ENCODE measurements around the gene KDM5B. TPM values are rescaled to one million over a fixed set of nuclear protein-coding genes. Genes with fewer than 3 reads are reported as not detected.
A peak's percentile ranks its signal among the peaks of the same experiment; 100 is the strongest.

The KDM5B gene
- total and polyA plus RNA-seq, 9 of the 15 experiments (the other 6 are each of a cell fraction or from before 2014, with no cell fraction given), result 15.4 to 90.6 (median 57.1) TPM

DNA sequence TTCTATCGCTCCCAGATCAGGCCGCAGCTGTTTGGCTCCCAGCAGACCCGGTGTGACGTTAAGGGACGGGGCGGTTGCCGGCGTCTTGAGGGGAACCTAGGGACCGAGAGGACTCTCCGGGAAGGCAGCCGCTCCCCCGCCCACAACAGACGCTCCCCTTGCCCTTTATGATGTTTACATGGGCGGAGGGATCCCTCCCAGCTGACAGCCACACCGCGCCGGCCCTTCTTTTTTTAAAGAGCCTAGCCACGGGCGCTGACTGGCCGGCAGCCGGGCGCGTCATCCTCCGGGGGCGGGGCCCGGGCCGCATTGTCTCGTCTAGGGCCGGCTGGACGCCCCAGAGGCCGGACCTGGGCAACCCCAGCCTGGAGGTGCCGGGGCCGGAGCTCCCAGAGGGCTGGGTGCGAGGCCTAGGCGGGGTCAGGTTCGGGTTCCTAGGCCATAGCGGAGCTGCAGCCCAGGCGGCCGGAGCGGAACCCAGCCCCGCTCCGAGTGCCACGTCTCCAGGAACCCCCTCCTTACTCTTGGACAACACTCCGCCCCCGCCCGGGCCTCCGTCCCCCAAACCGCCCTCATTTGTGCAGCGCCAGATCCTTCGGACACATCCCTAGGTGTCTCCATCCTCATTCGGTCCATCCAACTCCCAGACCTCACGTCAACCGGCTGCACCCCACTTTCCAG is 2.5 kb upstream of the KDM5B start, which contains the start of gene PCAT6 (continued):
- peak; percentile 100 for TF ChIP-seq MNT (conservative IDR thresholded peaks at IDR 0.05)
- TF ChIP-seq GABPB2 (CRISPR knock-in tag; conservative IDR thresholded peaks at IDR 0.05), result no peak
- TF ChIP-seq SP1 (CRISPR knock-in tag; IDR thresholded peaks at IDR 0.05), result peak; percentile 97
- peak; percentile 99 to 100 for TF ChIP-seq FOXK2 (conservative IDR thresholded peaks at IDR 0.05 in 1 of 2, IDR thresholded peaks at IDR 0.05 in 1 of 2; ENCODE audit: low read depth in 2 of 2)
- peak in 1 of 2 experiments; percentile 44; a peak in 1 of 4 replicates for TF ChIP-seq TRIM24 (IDR thresholded peaks at IDR 0.05)
- TF ChIP-seq, protein P1, sequence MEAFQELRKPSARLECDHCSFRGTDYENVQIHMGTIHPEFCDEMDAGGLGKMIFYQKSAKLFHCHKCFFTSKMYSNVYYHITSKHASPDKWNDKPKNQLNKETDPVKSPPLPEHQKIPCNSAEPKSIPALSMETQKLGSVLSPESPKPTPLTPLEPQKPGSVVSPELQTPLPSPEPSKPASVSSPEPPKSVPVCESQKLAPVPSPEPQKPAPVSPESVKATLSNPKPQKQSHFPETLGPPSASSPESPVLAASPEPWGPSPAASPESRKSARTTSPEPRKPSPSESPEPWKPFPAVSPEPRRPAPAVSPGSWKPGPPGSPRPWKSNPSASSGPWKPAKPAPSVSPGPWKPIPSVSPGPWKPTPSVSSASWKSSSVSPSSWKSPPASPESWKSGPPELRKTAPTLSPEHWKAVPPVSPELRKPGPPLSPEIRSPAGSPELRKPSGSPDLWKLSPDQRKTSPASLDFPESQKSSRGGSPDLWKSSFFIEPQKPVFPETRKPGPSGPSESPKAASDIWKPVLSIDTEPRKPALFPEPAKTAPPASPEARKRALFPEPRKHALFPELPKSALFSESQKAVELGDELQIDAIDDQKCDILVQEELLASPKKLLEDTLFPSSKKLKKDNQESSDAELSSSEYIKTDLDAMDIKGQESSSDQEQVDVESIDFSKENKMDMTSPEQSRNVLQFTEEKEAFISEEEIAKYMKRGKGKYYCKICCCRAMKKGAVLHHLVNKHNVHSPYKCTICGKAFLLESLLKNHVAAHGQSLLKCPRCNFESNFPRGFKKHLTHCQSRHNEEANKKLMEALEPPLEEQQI (IDR thresholded peaks at IDR 0.05), result no peak
- 0 out of 2 replicates have a peak, but pooled peaks have one; percentile 47 for TF ChIP-seq ZKSCAN1 (IDR thresholded peaks at IDR 0.05; ENCODE audit: low read depth, low read length)
- peak; percentile 63 for TF ChIP-seq POU5F1 (IDR thresholded peaks at IDR 0.05; ENCODE audit: borderline replicate concordance, low read depth, low read length, partially characterized antibody)
- TF ChIP-seq, protein P2, sequence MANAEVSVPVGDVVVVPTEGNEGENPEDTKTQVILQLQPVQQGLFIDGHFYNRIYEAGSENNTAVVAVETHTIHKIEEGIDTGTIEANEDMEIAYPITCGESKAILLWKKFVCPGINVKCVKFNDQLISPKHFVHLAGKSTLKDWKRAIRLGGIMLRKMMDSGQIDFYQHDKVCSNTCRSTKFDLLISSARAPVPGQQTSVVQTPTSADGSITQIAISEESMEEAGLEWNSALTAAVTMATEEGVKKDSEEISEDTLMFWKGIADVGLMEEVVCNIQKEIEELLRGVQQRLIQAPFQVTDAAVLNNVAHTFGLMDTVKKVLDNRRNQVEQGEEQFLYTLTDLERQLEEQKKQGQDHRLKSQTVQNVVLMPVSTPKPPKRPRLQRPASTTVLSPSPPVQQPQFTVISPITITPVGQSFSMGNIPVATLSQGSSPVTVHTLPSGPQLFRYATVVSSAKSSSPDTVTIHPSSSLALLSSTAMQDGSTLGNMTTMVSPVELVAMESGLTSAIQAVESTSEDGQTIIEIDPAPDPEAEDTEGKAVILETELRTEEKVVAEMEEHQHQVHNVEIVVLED (CRISPR knock-in tag; IDR thresholded peaks at IDR 0.05), result peak; percentile 91
- peak; percentile 33; the same call in 1 of the 2 replicates for TF ChIP-seq SMARCE1 (IDR thresholded peaks at IDR 0.05)
- peak; percentile 30 for TF ChIP-seq RBM25 (IDR thresholded peaks at IDR 0.05; ENCODE audit: low read depth, low read length, severe bottlenecking)
- peak; percentile 64; the same call in 1 of the 2 replicates for TF ChIP-seq NCOA6 (IDR thresholded peaks at IDR 0.05)
- TF ChIP-seq ARID1B (IDR thresholded peaks at IDR 0.05), result peak; percentile 53; the same call in 1 of the 2 replicates
- peak; percentile 61 for TF ChIP-seq EP300 (IDR thresholded peaks at IDR 0.05; ENCODE audit: low read length)
- TF ChIP-seq RFX1 (IDR thresholded peaks at IDR 0.05), result no peak; the same call in 1 of the 2 replicates
- TF ChIP-seq, protein P3, sequence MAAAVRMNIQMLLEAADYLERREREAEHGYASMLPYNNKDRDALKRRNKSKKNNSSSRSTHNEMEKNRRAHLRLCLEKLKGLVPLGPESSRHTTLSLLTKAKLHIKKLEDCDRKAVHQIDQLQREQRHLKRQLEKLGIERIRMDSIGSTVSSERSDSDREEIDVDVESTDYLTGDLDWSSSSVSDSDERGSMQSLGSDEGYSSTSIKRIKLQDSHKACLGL (CRISPR knock-in tag; IDR thresholded peaks at IDR 0.05; ENCODE audit: borderline replicate concordance, poor library complexity, severe bottlenecking), result peak; percentile 65
- TF ChIP-seq, protein P4, sequence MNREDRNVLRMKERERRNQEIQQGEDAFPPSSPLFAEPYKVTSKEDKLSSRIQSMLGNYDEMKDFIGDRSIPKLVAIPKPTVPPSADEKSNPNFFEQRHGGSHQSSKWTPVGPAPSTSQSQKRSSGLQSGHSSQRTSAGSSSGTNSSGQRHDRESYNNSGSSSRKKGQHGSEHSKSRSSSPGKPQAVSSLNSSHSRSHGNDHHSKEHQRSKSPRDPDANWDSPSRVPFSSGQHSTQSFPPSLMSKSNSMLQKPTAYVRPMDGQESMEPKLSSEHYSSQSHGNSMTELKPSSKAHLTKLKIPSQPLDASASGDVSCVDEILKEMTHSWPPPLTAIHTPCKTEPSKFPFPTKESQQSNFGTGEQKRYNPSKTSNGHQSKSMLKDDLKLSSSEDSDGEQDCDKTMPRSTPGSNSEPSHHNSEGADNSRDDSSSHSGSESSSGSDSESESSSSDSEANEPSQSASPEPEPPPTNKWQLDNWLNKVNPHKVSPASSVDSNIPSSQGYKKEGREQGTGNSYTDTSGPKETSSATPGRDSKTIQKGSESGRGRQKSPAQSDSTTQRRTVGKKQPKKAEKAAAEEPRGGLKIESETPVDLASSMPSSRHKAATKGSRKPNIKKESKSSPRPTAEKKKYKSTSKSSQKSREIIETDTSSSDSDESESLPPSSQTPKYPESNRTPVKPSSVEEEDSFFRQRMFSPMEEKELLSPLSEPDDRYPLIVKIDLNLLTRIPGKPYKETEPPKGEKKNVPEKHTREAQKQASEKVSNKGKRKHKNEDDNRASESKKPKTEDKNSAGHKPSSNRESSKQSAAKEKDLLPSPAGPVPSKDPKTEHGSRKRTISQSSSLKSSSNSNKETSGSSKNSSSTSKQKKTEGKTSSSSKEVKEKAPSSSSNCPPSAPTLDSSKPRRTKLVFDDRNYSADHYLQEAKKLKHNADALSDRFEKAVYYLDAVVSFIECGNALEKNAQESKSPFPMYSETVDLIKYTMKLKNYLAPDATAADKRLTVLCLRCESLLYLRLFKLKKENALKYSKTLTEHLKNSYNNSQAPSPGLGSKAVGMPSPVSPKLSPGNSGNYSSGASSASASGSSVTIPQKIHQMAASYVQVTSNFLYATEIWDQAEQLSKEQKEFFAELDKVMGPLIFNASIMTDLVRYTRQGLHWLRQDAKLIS (CRISPR knock-in tag; IDR thresholded peaks at IDR 0.05), result peak; percentile 84
- TF ChIP-seq EP400 (IDR thresholded peaks at IDR 0.05), result peak; percentile 93

All from K562 (cell line).